HEK293 (cell line): ENCODE measurements around the gene PILRA.

Source experiments
- EGR2 ChIP-seq: fragments of 450-650 bp; formaldehyde crosslinking; IDR thresholded peaks from 2 replicates; pipeline ENCODE4 v1.5.1; 2016; ENCODE audit warnings: low read depth, missing biosample characterization, missing genetic modification characterization
- GLIS2 ChIP-seq: fragments of 450-650 bp; formaldehyde crosslinking; IDR thresholded peaks from 2 replicates; pipeline ENCODE4 v1.5.1; 2016; ENCODE audit warnings: missing biosample characterization, missing genetic modification characterization
- HOXA7 ChIP-seq: sonication (generic); formaldehyde crosslinking; IDR thresholded peaks from 2 replicates; pipeline ENCODE4 v1.8.1; 2022; ENCODE audit warnings: missing genetic modification reagents, borderline replicate concordance
- KLF1 ChIP-seq: fragments of 450-650 bp; formaldehyde crosslinking; IDR thresholded peaks from 2 replicates; pipeline ENCODE4 v1.5.1; 2016; ENCODE audit warnings: missing biosample characterization, missing genetic modification characterization
- KLF7 ChIP-seq: fragments of 450-650 bp; formaldehyde crosslinking; IDR thresholded peaks from 2 replicates; pipeline ENCODE4 v1.5.1; 2016; ENCODE audit warnings: missing biosample characterization, missing genetic modification characterization, borderline replicate concordance
- OVOL3 ChIP-seq: fragments of 450-650 bp; formaldehyde crosslinking; IDR thresholded peaks from 2 replicates; pipeline ENCODE4 v1.5.1; 2016; ENCODE audit warnings: missing biosample characterization, missing genetic modification characterization
- PRDM10 ChIP-seq: fragments of 450-650 bp; formaldehyde crosslinking; IDR thresholded peaks from 2 replicates; pipeline ENCODE4 v1.5.1; 2016; ENCODE audit warnings: missing biosample characterization, missing genetic modification characterization
- REPIN1 ChIP-seq: fragments of 450-650 bp; formaldehyde crosslinking; IDR thresholded peaks from 2 replicates; pipeline ENCODE4 v1.5.1; 2017; ENCODE audit warnings: missing biosample characterization, missing genetic modification characterization, low read depth
- SP2 ChIP-seq: fragments of 450-650 bp; formaldehyde crosslinking; IDR thresholded peaks from 2 replicates; pipeline ENCODE4 v1.5.1; 2016; ENCODE audit warnings: missing biosample characterization, missing genetic modification characterization
- ZBTB21 ChIP-seq: fragments of 450-650 bp; formaldehyde crosslinking; IDR thresholded peaks from 2 replicates; pipeline ENCODE4 v1.5.1; 2017; ENCODE audit warnings: missing biosample characterization, missing genetic modification characterization
- ZBTB49 ChIP-seq: fragments of 450-650 bp; formaldehyde crosslinking; IDR thresholded peaks from 2 replicates; pipeline ENCODE4 v1.5.1; 2016; ENCODE audit warnings: missing biosample characterization, missing genetic modification characterization, low read depth
- ZEB2 ChIP-seq: fragments of 450-650 bp; formaldehyde crosslinking; IDR thresholded peaks from 2 replicates; pipeline ENCODE4 v1.5.1; 2016; ENCODE audit warnings: missing biosample characterization, missing genetic modification characterization
- ZFP41 ChIP-seq: fragments of 450-650 bp; formaldehyde crosslinking; IDR thresholded peaks from 2 replicates; pipeline ENCODE4 v1.5.1; 2016; ENCODE audit warnings: missing biosample characterization, missing genetic modification characterization, borderline replicate concordance
- ZNF146 ChIP-seq: fragments of 450-650 bp; formaldehyde crosslinking; IDR thresholded peaks from 2 replicates; pipeline ENCODE4 v1.5.1; 2016; ENCODE audit warnings: missing biosample characterization, missing genetic modification characterization
- ZNF148 ChIP-seq: fragments of 450-650 bp; formaldehyde crosslinking; IDR thresholded peaks from 2 replicates; pipeline ENCODE4 v1.5.0; 2017; ENCODE audit warnings: missing biosample characterization, missing genetic modification characterization, borderline replicate concordance
- ZNF174 ChIP-seq: fragments of 450-650 bp; formaldehyde crosslinking; IDR thresholded peaks from 2 replicates; pipeline ENCODE4 v1.5.0; 2017; ENCODE audit warnings: missing biosample characterization, mild to moderate bottlenecking, missing genetic modification characterization
- ZNF175 ChIP-seq: fragments of 450-650 bp; formaldehyde crosslinking; IDR thresholded peaks from 2 replicates; pipeline ENCODE4 v1.5.1; 2016; ENCODE audit warnings: missing biosample characterization, missing genetic modification characterization
- ZNF2 ChIP-seq: fragments of 450-650 bp; formaldehyde crosslinking; IDR thresholded peaks from 2 replicates; pipeline ENCODE4 v1.5.1; 2016; ENCODE audit warnings: missing biosample characterization, missing genetic modification characterization
- ZNF248 ChIP-seq: fragments of 450-650 bp; formaldehyde crosslinking; IDR thresholded peaks from 2 replicates; pipeline ENCODE4 v1.5.1; 2017; ENCODE audit warnings: missing biosample characterization, missing genetic modification characterization
- ZNF362 ChIP-seq: fragments of 450-650 bp; formaldehyde crosslinking; IDR thresholded peaks from 2 replicates; pipeline ENCODE4 v1.5.1; 2016; ENCODE audit warnings: missing biosample characterization, missing genetic modification characterization
- ZNF416 ChIP-seq: fragments of 450-650 bp; formaldehyde crosslinking; IDR thresholded peaks from 2 replicates; pipeline ENCODE4 v1.5.1; 2016; ENCODE audit warnings: missing biosample characterization, missing genetic modification characterization
- ZNF426 ChIP-seq: fragments of 450-650 bp; formaldehyde crosslinking; IDR thresholded peaks from 2 replicates; pipeline ENCODE4 v1.5.1; 2017; ENCODE audit warnings: missing biosample characterization, missing genetic modification characterization, mild to moderate bottlenecking, inconsistent platforms, moderate library complexity
- ZNF501 ChIP-seq: fragments of 450-650 bp; formaldehyde crosslinking; IDR thresholded peaks from 2 replicates; pipeline ENCODE4 v1.5.1; 2016; ENCODE audit warnings: missing biosample characterization, missing genetic modification characterization
- ZNF623 ChIP-seq: fragments of 450-650 bp; formaldehyde crosslinking; IDR thresholded peaks from 2 replicates; pipeline ENCODE4 v1.5.1; 2016; ENCODE audit warnings: missing biosample characterization, missing genetic modification characterization
- ZNF707 ChIP-seq: fragments of 450-650 bp; formaldehyde crosslinking; IDR thresholded peaks from 2 replicates; pipeline ENCODE4 v1.5.1; 2016; ENCODE audit warnings: missing biosample characterization, missing genetic modification characterization
- ZNF747 ChIP-seq: fragments of 450-650 bp; formaldehyde crosslinking; IDR thresholded peaks from 2 replicates; pipeline ENCODE4 v1.5.1; 2016; ENCODE audit warnings: missing biosample characterization, missing genetic modification characterization
- ZSCAN16 ChIP-seq: fragments of 450-650 bp; formaldehyde crosslinking; IDR thresholded peaks from 2 replicates; pipeline ENCODE4 v1.5.1; 2016; ENCODE audit warnings: missing biosample characterization, missing genetic modification characterization
- TF ChIP-seq, protein P1 (sequence below): fragments of 450-650 bp; formaldehyde crosslinking; IDR thresholded peaks from 2 replicates; pipeline ENCODE4 v1.5.1; 2016; ENCODE audit warnings: missing biosample characterization, missing genetic modification characterization

Gene PILRA

DNA sequence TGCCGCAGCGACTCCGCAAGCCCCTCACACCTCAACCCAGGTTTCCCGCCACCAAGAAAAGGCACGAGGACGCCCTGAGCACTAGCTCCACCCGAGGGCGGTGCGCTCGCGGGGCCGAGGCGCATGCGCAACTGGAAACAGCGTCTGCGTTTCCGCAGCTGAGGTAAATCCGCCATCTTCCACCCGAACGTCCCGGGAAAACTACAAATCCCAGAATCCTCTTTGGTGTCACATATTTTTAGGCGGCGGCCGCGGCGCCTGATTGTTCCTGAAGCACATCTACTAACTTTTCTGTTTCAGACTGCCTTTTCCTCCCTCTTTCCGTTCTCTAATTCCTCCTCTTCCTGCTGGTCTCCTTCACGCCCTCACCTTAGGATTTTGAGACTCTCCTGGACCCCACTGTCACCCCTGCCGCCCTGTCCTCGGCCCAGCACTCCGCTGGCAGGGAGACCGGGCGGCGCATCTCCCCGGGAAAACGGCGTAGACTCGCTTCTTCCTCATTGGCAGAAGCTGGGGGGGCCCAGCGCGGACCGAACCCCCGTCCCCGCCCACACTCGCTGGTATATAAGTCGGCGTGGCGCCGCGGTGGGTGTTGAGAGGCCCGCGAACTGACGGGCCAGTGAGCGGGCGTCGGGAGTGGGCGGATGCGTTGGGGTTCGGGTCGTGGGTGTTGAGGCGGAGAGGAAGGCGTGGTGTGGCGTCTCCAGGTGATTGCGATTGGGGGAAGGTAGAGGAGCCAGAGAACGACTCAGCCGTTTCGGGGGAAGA, 55.1 kb downstream of the PILRA start, which contains the start of gene ZCWPW1 (continued):
- no peak for TF ChIP-seq ZNF426
- TF ChIP-seq ZNF248 (tag by site-specific recombination): no peak
- no peak for TF ChIP-seq ZNF707 (tag by site-specific recombination)
- no peak for TF ChIP-seq ZNF416 (tag by site-specific recombination)
- TF ChIP-seq ZNF501 (tag by site-specific recombination): peak; percentile 99
- no peak for TF ChIP-seq ZNF174 (tag by site-specific recombination)
- no peak for TF ChIP-seq ZNF175 (tag by site-specific recombination)
- TF ChIP-seq ZNF2: peak; percentile 95
- TF ChIP-seq, protein P1, sequence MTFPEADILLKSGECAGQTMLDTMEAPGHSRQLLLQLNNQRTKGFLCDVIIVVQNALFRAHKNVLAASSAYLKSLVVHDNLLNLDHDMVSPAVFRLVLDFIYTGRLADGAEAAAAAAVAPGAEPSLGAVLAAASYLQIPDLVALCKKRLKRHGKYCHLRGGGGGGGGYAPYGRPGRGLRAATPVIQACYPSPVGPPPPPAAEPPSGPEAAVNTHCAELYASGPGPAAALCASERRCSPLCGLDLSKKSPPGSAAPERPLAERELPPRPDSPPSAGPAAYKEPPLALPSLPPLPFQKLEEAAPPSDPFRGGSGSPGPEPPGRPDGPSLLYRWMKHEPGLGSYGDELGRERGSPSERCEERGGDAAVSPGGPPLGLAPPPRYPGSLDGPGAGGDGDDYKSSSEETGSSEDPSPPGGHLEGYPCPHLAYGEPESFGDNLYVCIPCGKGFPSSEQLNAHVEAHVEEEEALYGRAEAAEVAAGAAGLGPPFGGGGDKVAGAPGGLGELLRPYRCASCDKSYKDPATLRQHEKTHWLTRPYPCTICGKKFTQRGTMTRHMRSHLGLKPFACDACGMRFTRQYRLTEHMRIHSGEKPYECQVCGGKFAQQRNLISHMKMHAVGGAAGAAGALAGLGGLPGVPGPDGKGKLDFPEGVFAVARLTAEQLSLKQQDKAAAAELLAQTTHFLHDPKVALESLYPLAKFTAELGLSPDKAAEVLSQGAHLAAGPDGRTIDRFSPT (tag by site-specific recombination): peak; percentile 97
- TF ChIP-seq GLIS2 (tag by site-specific recombination): peak; percentile 100
- 0 out of 2 replicates have a peak, but pooled peaks have one; percentile 20 for TF ChIP-seq ZSCAN16 (tag by site-specific recombination)
- peak; percentile 87 for TF ChIP-seq SP2
- TF ChIP-seq ZNF146: peak; percentile 29; the same call in 1 of the 2 replicates
- TF ChIP-seq REPIN1: no peak
- TF ChIP-seq ZNF148 (tag by site-specific recombination): no peak
- TF ChIP-seq ZNF362 (tag by site-specific recombination): no peak
- TF ChIP-seq EGR2 (tag by site-specific recombination): peak; percentile 100
- TF ChIP-seq HOXA7 (CRISPR knock-in tag): no peak
- TF ChIP-seq ZBTB49 (tag by site-specific recombination): no peak
- peak; percentile 86 for TF ChIP-seq KLF7 (tag by site-specific recombination)
- no peak; the same call in 1 of the 2 replicates for TF ChIP-seq ZNF623 (tag by site-specific recombination)
- TF ChIP-seq KLF1 (tag by site-specific recombination): peak; percentile 79
- TF ChIP-seq ZBTB21 (tag by site-specific recombination): no peak
- TF ChIP-seq ZFP41 (tag by site-specific recombination): peak; percentile 81; the same call in 1 of the 2 replicates
- peak; percentile 93 for TF ChIP-seq PRDM10 (tag by site-specific recombination)
- peak; percentile 95 for TF ChIP-seq ZEB2 (tag by site-specific recombination)
- TF ChIP-seq ZNF747 (tag by site-specific recombination): no peak
- TF ChIP-seq OVOL3: peak; percentile 83; the same call in 1 of the 2 replicates
